Measurements from ENCODE around the gene FAM149B1.
A peak's percentile ranks its signal among the peaks of the same experiment; 100 is the strongest.

FAM149B1 gene

DNA sequence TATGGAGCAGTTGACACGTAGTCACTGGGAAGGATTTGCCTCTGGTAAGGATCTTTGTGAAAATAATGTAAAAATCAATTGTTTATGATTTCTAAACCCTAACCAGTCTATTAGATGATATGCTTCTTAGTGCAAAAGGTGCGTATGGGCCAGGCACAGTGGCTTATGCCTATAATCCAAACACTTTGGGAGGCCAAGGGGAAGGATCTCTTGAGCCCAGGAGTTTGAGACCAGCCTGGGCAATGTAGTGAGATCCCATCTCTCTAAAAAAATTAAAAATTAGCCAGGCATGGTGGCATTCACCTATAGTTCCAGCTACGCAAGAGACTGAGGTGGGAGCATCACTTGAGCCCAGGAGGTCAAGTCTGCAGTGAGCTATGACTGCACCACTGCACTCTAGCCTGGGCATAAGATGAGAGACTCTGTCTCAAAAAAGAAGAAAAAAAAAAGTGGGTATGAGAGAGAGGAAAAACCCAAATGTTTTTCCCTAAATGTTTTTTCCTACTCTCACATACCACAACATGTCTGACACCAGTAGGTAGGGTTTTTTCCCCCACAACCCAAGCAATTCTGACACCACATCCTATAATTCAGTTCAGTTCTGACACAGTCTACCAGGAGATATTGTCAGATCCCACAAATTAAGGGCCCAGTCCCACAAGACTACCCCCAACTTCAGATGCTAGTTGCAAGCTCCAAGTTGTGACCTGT, 42.6 kb downstream of the FAM149B1 start:
- no peak for TF ChIP-seq CTCF (IDR thresholded peaks at IDR 0.05; ENCODE audit: low read depth, low read length, missing control alignments)
- no peak for DNase-seq (ENCODE audit: low read depth)
- in situ Hi-C loops (cut with HindIII; ENCODE audit: low sequenced_read_pairs) = no loop called here
- H3K4me3 ChIP-seq (ENCODE audit: low read depth, low read length) = no peak overlapping the region

GRCh38 chr10:73211106-73211811, 43.3 kb downstream of the FAM149B1 start:
- no peak for DNase-seq (ENCODE audit: low read depth)
- no peak for TF ChIP-seq CTCF (IDR thresholded peaks at IDR 0.05; ENCODE audit: low read depth, low read length, missing control alignments)
- no peak overlapping the region for H3K4me3 ChIP-seq (ENCODE audit: low read depth, low read length)
- in situ Hi-C loops (cut with HindIII; ENCODE audit: low sequenced_read_pairs) = no loop called here

GRCh38 chr10:73215749-73216148, 47.8 kb downstream of the FAM149B1 start:
- no peak for DNase-seq (ENCODE audit: low read depth)
- in situ Hi-C loops (cut with HindIII; ENCODE audit: low sequenced_read_pairs) = no loop called here
- no peak overlapping the region for H3K4me3 ChIP-seq (ENCODE audit: low read depth, low read length)
- TF ChIP-seq CTCF (IDR thresholded peaks at IDR 0.05; ENCODE audit: low read depth, low read length, missing control alignments) = no peak

GRCh38 chr10:73217628-73218027, 49.7 kb downstream of the FAM149B1 start:
- TF ChIP-seq CTCF (IDR thresholded peaks at IDR 0.05; ENCODE audit: low read depth, low read length, missing control alignments) = no peak
- H3K4me3 ChIP-seq (ENCODE audit: low read depth, low read length) = no peak overlapping the region
- in situ Hi-C loops (cut with HindIII; ENCODE audit: low sequenced_read_pairs) = no loop called here
- DNase-seq (ENCODE audit: low read depth) = no peak

DNA sequence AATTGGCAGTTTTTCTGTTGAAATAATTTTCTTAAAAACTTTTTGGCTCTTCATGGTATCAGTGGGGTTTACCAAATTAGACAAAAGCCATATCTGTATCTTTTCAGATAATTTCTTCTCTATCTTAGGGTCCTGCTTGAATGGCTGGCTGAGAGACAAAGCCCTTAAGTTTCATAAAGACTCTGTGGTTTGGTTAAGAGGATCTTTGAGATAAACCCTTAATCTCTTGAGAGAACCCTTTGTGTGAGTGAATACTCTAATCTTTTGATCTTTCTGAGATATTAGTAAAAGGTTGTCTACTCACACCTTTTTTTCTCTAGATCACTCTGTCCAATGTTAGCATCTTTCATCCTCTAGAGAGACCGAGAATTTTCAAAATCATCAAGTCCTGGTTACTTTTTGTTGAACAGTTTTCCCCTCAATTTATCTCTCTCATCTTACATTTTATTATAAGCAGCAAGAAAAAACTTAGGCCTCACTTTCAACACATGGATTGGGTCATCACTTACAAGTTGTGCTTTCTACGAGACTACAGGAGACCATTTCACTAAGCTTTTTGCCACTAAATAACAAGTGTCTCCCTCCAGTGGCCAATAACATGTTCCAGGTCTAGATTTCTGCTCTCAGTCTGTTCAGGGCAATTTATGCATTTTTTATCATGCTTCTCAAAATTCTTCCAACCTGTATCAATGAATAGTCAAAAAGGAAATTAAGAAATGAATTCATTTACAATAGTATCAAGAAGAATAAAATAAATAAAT, 50.7 kb downstream of the FAM149B1 start:
- peak; percentile 46 for TF ChIP-seq CTCF (IDR thresholded peaks at IDR 0.05; ENCODE audit: low read depth, low read length, missing control alignments)
- in situ Hi-C loops (cut with HindIII; ENCODE audit: low sequenced_read_pairs) = no loop called here
- no peak overlapping the region for H3K4me3 ChIP-seq (ENCODE audit: low read depth, low read length)
- peak; percentile 2 for DNase-seq (ENCODE audit: low read depth)

DNA sequence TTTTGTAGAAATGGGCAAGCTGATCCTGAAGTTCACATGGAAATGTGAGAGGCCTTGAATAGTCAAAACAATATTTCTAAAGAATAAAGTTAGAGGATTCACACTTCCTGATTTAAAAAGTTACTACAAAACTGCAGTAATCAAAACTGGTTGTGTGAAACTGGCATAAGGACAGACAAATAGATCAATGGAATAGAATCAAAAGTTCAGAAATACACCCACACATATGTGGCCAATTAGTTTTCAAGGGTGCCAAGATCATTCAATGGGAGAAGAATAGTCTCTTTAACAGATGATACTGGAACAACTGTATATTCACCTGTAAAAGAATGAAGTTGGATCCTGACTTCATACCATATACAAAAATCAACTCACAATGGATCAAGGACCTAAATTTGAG, 51.5 kb downstream of the FAM149B1 start:
- no peak overlapping the region for H3K4me3 ChIP-seq (ENCODE audit: low read depth, low read length)
- DNase-seq (ENCODE audit: low read depth) = no peak
- TF ChIP-seq CTCF (IDR thresholded peaks at IDR 0.05; ENCODE audit: low read depth, low read length, missing control alignments) = no peak
- in situ Hi-C loops (cut with HindIII; ENCODE audit: low sequenced_read_pairs) = no loop called here
